HG03175 (cell line): ENCODE measurements around the gene S100PBP.
A peak's percentile ranks its signal among the peaks of the same experiment; 100 is the strongest.
"Not testable (repeated sequence)": the region's sequence is repeated elsewhere in the genome, so short reads cannot be mapped to it uniquely, and the experiment has no call there.

Source experiments
- ATAC-seq: cut with Tn5 transposase; IDR thresholded peaks from one replicate; pipeline ENCODE4 v1.9.1; 2021; ENCODE audit warnings: mild to moderate bottlenecking, moderate library complexity; ENCODE audit not compliant: unreplicated experiment

S100PBP gene

DNA sequence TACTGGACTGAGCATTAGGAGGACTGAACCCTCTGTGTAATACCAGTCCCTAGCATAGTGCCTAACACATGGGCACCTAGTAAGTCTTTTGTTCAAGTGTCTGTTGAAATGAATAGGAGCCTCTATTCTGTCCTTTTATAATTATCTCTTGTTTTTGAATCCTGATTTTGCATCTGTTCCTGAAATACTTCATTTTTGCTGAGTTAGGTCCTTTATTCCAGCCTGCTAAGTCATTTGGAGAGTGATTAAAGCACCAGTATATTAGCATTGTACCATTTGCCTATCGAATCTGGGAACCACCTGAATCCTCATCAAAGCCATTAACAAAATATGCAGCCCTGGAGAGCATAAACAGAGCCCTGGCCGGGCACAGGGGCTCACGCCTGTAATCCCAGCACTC lies 32.6 kb upstream of the S100PBP start:
- ATAC-seq: no peak

DNA sequence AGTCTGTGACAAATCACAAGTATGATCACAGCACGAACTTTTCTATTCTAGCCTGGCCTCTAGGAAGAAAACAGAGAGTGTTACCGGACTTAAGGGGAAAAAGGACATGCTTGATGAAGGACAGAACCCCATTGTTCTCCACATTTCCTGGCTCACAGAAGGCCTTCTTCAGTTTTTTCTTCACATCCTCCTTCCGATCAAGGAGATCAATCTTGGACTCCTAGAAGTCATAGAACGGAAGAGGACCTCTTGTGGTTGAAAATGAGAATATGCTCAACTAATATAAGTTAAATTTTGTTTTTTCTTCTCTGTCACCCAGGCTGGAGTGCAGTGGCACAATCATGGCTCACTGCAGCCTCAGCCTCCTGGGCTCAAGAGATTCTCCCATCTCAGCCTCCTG lies 30.6 kb upstream of the S100PBP start:
- ATAC-seq: no peak

- not testable (repeated sequence) for ATAC-seq
Observed at GRCh38 chr1:32789356-32789755, 28.1 kb upstream of the S100PBP start.

- ATAC-seq: no peak
Observed at GRCh38 chr1:32791881-32792280, 25.6 kb upstream of the S100PBP start.

DNA sequence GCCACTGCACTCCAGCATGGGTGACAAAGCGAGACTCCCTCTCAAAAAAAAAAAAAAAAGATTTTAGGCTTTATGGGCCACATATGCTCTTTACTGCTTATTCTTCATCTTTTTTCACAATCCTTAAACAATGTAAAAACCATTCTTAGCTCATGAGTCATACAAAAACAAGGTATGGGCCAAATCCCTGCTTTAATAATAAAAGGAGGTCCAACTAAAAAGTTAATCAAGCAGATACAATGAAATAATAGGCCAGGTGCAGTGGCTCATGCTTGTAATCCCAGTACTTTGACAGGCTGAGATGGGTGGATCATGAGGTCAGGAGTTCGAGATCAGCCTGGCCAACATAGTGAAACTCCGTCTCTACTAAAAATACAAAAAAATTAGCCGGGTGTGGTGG lies 21.7 kb upstream of the S100PBP start:
- ATAC-seq: not testable (repeated sequence)

- ATAC-seq: no peak
Observed at GRCh38 chr1:32797456-32797855, 20.0 kb upstream of the S100PBP start.

DNA sequence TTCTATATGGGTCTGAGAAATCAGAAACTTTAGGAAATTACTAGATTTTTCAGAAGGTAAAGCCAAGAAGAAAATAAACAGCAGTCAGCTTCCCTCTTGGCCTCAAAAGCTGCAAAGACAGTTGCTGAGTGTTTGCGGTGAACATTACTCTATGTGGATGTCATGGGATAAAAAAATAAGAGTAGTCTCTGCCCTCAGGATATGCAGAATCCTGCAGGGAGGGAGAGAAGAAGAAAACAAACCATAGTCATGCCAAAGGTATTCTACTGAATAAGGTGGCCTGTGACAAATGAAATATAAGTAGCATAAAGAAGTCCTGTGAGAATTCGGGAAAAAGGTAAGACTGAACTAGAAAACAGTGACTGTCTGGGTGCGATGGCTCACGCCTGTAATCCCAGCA lies 19.3 kb upstream of the S100PBP start:
- ATAC-seq: no peak

DNA sequence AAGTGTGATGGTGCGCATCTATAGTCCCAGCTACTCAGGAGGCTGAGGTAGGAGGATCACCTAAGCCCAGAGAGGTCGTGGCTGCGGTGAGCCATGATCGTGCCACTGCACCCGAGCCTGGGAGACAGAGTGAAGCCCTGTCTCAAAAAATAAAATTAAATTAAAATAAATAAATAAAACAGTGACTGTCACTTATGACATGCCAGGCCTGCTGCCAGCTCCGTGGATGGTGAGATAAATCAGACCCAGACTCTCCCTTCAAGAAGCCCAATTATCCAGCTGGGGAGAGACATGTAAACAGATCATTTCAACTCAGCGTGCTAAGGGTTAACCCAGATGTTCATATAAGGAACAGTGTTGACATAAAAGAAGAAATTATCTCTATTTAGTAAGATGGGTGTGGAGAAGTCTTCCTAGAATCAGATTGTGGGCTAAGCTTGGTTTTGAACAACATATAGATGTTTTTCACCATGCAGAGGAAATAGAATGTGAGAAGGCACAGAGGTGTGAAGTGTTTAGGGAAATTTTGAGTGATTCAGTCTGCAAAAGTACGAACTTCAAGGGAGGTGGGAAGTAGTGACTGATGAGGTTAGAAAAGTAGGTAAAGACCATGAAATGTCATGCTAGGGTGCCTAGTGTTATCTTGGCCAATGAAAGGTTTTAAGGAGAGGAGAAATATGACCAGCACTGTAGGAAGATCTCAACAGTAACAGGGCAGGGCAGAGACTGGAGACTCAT lies 18.6 kb upstream of the S100PBP start:
- ATAC-seq: peak; percentile 60

DNA sequence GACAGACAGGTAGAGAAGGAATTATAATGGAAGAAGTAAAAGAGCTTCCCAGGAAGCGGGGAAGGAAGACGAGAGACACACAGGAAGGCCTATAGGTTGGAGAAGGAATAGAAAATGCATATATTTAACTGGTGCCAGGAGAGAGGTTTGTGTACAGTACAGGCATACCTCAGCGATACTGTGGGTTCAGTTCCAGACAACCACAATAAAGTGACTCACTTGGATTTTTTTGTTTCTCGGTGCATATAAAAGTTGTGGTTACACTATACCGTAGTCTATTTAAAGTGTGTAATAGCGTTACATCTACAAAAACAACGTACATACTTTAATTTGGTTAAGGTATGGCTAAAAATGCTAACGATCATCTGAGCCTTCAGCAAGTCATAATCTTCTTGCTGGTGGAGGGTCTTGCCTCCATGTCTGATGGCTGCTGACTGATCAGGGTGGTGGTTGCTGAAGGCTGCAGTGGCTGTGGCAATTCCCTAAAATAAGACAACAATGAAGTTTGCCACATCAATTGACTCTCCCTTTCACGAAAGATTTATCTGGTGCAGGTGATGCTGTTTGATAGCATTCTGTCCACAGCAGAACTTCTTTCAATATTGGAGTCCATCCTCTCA lies 16.2 kb upstream of the S100PBP start:
- no peak for ATAC-seq

DNA sequence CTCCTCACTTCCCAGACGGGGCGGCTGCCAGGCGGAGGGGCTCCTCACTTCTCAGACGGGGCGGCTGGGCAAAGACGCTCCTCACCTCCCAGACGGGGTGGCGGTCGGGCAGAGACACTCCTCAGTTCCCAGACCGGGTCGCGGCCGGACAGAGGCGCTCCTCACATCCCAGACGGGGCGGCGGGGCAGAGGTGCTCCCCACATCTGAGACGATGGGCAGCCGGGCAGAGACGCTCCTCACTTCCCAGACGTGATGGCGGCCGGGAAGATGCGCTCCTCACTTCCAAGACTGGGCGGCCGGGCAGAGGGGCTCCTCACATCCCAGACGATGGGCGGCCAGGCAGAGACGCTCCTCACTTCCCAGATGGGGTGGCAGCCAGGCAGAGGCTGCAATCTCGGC lies 13.0 kb upstream of the S100PBP start:
- ATAC-seq: not testable (repeated sequence)

DNA sequence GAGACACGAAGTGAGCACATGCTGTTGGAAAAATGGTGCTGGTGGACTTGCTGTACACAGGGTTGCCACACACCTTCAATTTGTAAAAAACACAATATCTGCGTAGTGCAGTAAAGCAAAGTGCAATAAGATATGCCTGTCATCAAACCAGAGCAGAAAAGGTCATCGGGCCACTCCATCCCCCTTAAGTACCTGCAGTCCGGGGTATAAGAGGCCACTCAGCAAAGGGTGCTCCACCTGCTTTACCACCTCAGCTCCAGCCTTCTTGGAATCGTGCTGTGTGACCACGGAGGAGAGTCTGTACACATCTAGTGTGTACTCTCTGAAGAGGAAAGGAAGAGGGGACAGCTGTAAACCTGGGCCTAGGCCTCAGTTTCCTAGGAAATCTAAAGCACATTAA lies 11.2 kb upstream of the S100PBP start:
- ATAC-seq: no peak

DNA sequence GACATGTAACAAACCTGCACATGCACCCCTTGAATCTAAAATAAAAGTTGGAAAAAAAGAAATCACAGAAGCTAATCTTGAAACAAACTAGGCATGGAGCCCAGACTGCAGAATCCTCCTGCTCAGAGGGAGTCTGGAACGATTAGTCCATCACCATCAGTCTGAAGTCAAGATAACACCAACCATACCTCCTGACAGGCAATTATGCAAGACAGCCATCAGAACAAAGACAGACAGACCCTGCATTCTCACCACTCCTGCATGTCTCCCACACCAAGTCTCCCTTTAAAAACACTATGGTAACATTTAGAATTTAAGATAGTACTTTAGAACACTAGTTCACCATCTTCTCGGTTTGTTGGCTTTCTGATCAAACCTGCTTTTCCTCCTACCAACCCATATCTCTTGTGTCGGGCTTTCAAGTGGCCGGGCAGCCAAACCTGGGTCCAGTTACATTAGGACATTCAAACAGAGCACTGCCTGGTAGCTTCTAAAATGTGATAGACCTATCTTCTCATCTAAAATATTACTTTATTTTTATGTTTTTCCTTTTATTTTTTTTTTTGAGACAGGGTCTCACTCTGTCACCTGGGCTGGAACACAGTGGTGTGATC lies 10.4 kb upstream of the S100PBP start:
- ATAC-seq: no peak

DNA sequence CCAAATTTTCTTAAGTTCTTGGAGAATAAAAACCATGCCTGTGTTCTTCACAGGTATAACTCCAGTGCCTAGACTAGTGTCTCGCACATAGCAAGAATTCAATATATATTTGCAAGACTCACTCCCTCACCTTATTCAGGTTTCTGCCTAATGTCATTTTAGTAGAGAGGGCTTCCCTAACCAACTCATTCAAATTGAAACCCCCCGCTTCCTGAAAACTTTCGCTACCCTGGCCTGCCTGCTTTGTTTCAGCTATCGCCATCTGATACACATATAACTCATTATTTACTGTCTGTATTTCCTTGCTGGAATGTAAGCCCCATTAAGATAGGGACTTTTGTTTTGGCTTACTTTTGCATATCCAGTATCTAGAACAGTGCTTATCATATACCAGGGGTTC lies 8.9 kb upstream of the S100PBP start:
- no peak for ATAC-seq

GRCh38 chr1:32810358-32810757 lies 7.1 kb upstream of the S100PBP start:
- ATAC-seq: no peak

DNA sequence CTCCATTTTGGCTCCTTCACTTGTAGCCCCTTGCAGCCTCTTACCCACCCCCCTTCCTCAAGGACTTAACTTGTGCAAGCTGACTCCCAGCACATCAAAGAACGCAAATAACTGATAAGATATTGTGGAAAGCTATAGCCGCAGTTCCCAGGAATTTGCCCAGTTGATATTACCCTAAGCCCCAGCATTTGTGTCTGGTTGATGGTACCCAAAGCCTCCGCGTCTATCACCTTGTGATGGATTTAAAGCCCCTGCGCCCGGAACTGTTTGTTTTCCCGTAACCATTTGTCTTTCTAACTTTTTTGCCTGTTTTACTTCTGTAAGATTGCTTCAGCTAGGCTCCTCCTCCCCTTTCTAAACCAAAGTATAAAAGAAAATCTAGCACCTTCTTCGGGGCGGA lies 6.2 kb upstream of the S100PBP start:
- ATAC-seq: no peak

- ATAC-seq: no peak
Observed at GRCh38 chr1:32811917-32812316, 5.5 kb upstream of the S100PBP start.

- ATAC-seq: no peak
Observed at GRCh38 chr1:32813941-32814739, 3.3 kb upstream of the S100PBP start.

GRCh38 chr1:32816676-32817158 lies 736 bp upstream of the S100PBP start:
- peak; percentile 16 for ATAC-seq

- ATAC-seq: peak; percentile 4
Observed at GRCh38 chr1:32817815-32818786, 648 bp downstream of the S100PBP start.
